Gastrocnemius medialis (tissue), 4 donors: Measurements from ENCODE around the gene WBP2NL. TPM values are rescaled to one million over a fixed set of nuclear protein-coding genes. Genes with fewer than 3 reads are reported as not detected.

Experiments used
- ATAC-seq, 2 donors: fragments of 150-250 bp; one replicate each; pipeline ENCODE4 v1.9.1; 2016
- DNase-seq, 2 donors: peaks; one replicate each; pipeline ENCODE4 v3.0.0-alpha.2; 2019
- H3K27ac ChIP-seq, 4 donors: fragments of 200-600 bp; sonication (generic); 1 replicate in 1 of 4; 2 replicates in 3 of 4; pipeline ENCODE4 v1.5.1; 2016 to 2018; ENCODE audit warnings: mild to moderate bottlenecking in 2 of 4, moderate library complexity in 1 of 4
- H3K27me3 ChIP-seq, 3 donors: fragments of 200-600 bp; sonication (generic) in 2 of 3; 1 replicate in 1 of 3; 2 replicates in 2 of 3; pipeline versions ENCODE4 v1.5.1 to v1.6.0; 2016 to 2019; ENCODE audit warnings: mild to moderate bottlenecking in 1 of 3, moderate library complexity in 1 of 3
- H3K36me3 ChIP-seq, 2 donors: fragments of 200-600 bp; sonication (generic) in 1 of 2; one replicate each; pipeline ENCODE4 v1.5.1; 2017 to 2018
- H3K4me1 ChIP-seq, 2 donors: fragments of 200-600 bp; sonication (generic) in 1 of 2; one replicate each; pipeline ENCODE4 v1.5.1; 2016 to 2017; ENCODE audit warnings: mild to moderate bottlenecking in 2 of 2
- H3K4me3 ChIP-seq, 4 donors: fragments of 200-600 bp; sonication (generic) in 3 of 4; 1 replicate in 1 of 4; 2 replicates in 3 of 4; pipeline ENCODE4 v1.5.1; 2016 to 2019; ENCODE audit warnings: mild to moderate bottlenecking in 2 of 4
- H3K9me3 ChIP-seq, 3 donors: fragments of 200-600 bp; sonication (generic) in 2 of 3; 1 replicate in 1 of 3; 2 replicates in 2 of 3; pipeline ENCODE4 v1.5.1; 2016 to 2019
- POLR2A ChIP-seq, 2 donors: fragments of 450-650 bp; IDR thresholded peaks; one replicate each; pipeline ENCODE4 v1.6.1; 2017; ENCODE audit warnings: antibody characterized with exemption in 2 of 2, mild to moderate bottlenecking in 2 of 2, moderate library complexity in 2 of 2
- in situ Hi-C, 4 donors: fragments of 200-750 bp; cut with MboI; loops; one replicate each; pipeline versions ENCODE4 v1.15.0 to v1.8.0; 2017; ENCODE audit warnings: low sequenced_read_pairs in 4 of 4
- intact Hi-C: fragments of 100-400 bp; cut with DNase I; formaldehyde crosslinking; loops from one replicate; pipeline ENCODE4 v1.15.1; 2023; ENCODE audit warnings: low total_unique reads
- total RNA-seq, 4 donors: library from RNA; depleted of rRNA; stranded (reverse); fragments of >200 nt; gene quantifications; one replicate each; pipeline versions ENCODE4 v1.1.0 to v1.2.3, GENCODE V29; 2016
- TF ChIP-seq, protein P1 (sequence below), 5 experiments: fragments of 450-650 bp in 3 of 5; fragments of 200-600 bp in 2 of 5; sonication (generic) in 2 of 5; IDR thresholded peaks in 4 of 5; conservative IDR thresholded peaks in 1 of 5; 1 replicate in 4 of 5; 2 replicates in 1 of 5; pipeline ENCODE4 v1.5.1; 2016 to 2019; ENCODE audit warnings: antibody characterized with exemption in 5 of 5, mild to moderate bottlenecking in 3 of 5, moderate library complexity in 3 of 5

WBP2NL gene
- total RNA-seq, 4 donors from 2014 or later, result 0.27 to 0.59 (median 0.31) TPM; not detected in 1

- intact Hi-C loops, result no loop called here
- no peak for TF ChIP-seq POLR2A (IDR thresholded peaks at IDR 0.05)
- TF ChIP-seq, protein P1, sequence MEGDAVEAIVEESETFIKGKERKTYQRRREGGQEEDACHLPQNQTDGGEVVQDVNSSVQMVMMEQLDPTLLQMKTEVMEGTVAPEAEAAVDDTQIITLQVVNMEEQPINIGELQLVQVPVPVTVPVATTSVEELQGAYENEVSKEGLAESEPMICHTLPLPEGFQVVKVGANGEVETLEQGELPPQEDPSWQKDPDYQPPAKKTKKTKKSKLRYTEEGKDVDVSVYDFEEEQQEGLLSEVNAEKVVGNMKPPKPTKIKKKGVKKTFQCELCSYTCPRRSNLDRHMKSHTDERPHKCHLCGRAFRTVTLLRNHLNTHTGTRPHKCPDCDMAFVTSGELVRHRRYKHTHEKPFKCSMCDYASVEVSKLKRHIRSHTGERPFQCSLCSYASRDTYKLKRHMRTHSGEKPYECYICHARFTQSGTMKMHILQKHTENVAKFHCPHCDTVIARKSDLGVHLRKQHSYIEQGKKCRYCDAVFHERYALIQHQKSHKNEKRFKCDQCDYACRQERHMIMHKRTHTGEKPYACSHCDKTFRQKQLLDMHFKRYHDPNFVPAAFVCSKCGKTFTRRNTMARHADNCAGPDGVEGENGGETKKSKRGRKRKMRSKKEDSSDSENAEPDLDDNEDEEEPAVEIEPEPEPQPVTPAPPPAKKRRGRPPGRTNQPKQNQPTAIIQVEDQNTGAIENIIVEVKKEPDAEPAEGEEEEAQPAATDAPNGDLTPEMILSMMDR (IDR thresholded peaks at IDR 0.05 in 4 of 5, conservative IDR thresholded peaks at IDR 0.05 in 1 of 5), result no peak
- in situ Hi-C loops, result loop anchor here in 2 of 4 donors (25.0 kb wide), 1 partner anchor 467 kb away; the partner anchor contains the start of gene NFAM1 (in 2 of the 2)
- Histone ChIP-seq H3K4me1 (no peaks in the 10 kb centered on the region), H3K27me3 (peaks cover 15 to 28% (median 20%) of the 10 kb centered on the region in 3 donors), H3K36me3 (no peaks in the 10 kb centered on the region), H3K27ac (no peak overlapping the region), H3K4me3 (no peak overlapping the region), H3K9me3 (no peaks in the 10 kb centered on the region)
- ATAC-seq, result no peak
- no peak for DNase-seq
Measured at GRCh38 chr22:41970601-41971000, 28.0 kb upstream of the WBP2NL start.

DNA sequence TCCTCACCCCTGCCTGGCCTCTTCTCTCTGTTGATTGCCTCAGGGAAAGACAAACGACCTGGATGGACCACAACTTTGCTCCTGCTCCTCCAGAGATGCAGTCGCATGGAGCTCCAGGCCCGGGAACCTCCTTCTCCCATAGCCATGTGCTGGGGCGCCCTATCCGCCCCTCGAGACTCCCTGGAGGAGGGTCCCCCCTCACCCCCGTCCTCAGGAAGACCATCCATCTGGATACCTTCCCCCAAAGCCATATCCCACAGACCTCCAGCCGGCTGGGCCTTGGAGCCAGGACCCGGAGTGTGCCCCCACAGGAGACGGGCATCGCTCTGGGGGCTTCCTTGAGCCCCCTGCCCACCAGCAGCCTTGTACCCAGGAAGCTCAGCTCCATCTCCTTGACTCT lies 27.2 kb upstream of the WBP2NL start:
- intact Hi-C loops (no loop called here), in situ Hi-C loops (loop anchor here in 2 of 4 donors (25.0 kb wide), 1 partner anchor 466 kb away; the partner anchor contains the start of gene NFAM1 (in 2 of the 2))
- DNase-seq, result no peak
- no peak for ATAC-seq
- peaks cover 22 to 36% (median 28%) of the 10 kb centered on the region in 3 donors for H3K27me3 ChIP-seq
- no peaks in the 10 kb centered on the region for H3K36me3 ChIP-seq
- H3K4me1 ChIP-seq, result no peaks in the 10 kb centered on the region
- H3K4me3 ChIP-seq, result no peak overlapping the region
- TF ChIP-seq POLR2A (IDR thresholded peaks at IDR 0.05), result no peak
- TF ChIP-seq, protein P1 (IDR thresholded peaks at IDR 0.05 in 4 of 5, conservative IDR thresholded peaks at IDR 0.05 in 1 of 5), result no peak
- no peaks in the 10 kb centered on the region for H3K9me3 ChIP-seq
- H3K27ac ChIP-seq, result no peak overlapping the region

- TF ChIP-seq POLR2A (IDR thresholded peaks at IDR 0.05), result no peak
- TF ChIP-seq, protein P1 (IDR thresholded peaks at IDR 0.05 in 4 of 5, conservative IDR thresholded peaks at IDR 0.05 in 1 of 5), result no peak
- Histone ChIP-seq H3K4me1 (peaks cover 0 to 4% of the 10 kb centered on the region in 2 donors), H3K4me3 (no peak overlapping the region), H3K27ac (no peak overlapping the region), H3K27me3 (peaks cover 36 to 49% (median 44%) of the 10 kb centered on the region in 3 donors), H3K36me3 (no peaks in the 10 kb centered on the region), H3K9me3 (no peaks in the 10 kb centered on the region)
- in situ Hi-C loops, result loop anchor here in 2 of 4 donors (25.0 kb wide), 1 partner anchor 463 kb away; the partner anchor contains the start of gene NFAM1 (in 2 of the 2)
- no peak for DNase-seq
- no peak for ATAC-seq
- intact Hi-C loops, result no loop called here
Measured at GRCh38 chr22:41974691-41975290, 23.8 kb upstream of the WBP2NL start.

DNA sequence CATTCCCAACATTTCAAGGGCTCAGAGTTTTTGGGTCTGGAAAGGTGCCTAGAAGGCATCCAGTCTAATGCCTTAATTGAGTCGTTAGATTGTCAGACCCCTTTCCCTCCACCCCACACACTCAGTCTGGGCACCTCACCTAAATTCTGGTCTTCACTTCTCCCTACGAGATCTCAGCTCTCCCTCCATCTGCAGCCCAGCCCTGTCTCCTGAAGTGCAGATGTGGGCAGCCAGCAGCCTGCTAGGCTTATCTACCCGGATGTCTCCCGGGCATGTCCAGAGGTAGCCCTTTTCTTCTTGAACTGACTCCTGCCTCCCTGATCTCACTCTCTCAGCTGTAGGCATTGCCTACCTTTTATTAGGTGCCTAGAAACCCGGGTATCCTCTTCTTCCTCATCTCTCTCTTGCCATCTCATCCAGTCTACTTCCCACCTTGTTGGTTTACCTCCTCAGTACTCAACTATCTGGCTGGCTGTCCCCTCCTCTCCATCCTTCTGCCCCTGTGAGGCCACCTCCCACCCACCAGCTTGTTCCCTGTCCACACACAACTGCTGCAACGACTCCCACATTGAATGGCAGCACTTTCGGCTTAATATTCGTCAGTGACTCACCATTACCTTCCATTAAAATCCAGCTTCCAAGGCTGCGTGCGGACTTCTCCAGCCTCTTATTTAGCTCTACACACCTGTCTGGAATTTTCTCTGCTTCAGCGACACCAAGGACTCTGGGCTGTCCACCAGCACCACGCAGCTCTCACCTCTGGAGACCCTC lies 23.1 kb upstream of the WBP2NL start:
- Histone ChIP-seq H3K27me3 (peaks cover 36 to 49% (median 44%) of the 10 kb centered on the region in 3 donors), H3K9me3 (no peaks in the 10 kb centered on the region), H3K27ac (no peak overlapping the region), H3K4me3 (no peak overlapping the region), H3K36me3 (no peaks in the 10 kb centered on the region), H3K4me1 (peaks cover 0 to 4% of the 10 kb centered on the region in 2 donors)
- TF ChIP-seq POLR2A (IDR thresholded peaks at IDR 0.05), result no peak
- TF ChIP-seq, protein P1 (IDR thresholded peaks at IDR 0.05 in 4 of 5, conservative IDR thresholded peaks at IDR 0.05 in 1 of 5), result no peak
- in situ Hi-C loops (no loop called here), intact Hi-C loops (no loop called here)
- no peak for ATAC-seq
- no peak for DNase-seq
